Dedifferentiated amniotic fluid mesenchymal stem cell (primary cell): ENCODE results near the gene PXYLP1.
A peak's percentile ranks its signal among the peaks of the same experiment; 100 is the strongest.

Experiments used
- DNase-seq: peaks from one replicate; pipeline ENCODE4 v3.0.0-alpha.2; 2016; ENCODE audit errors: extremely low spot score

The PXYLP1 gene

GRCh38 chr3:141272906-141273662 is 41.5 kb downstream of the PXYLP1 start:
- no peak for DNase-seq

- no peak for DNase-seq
These were observed 42.2 kb downstream of the PXYLP1 start for GRCh38 chr3:141273700-141274410.

GRCh38 chr3:141274411-141275031 is 42.9 kb downstream of the PXYLP1 start:
- DNase-seq: no peak

GRCh38 chr3:141275032-141275422 is 43.4 kb downstream of the PXYLP1 start:
- DNase-seq: no peak

- DNase-seq: no peak
These were observed 43.9 kb downstream of the PXYLP1 start for GRCh38 chr3:141275511-141275910.

GRCh38 chr3:141275973-141276372 is 44.3 kb downstream of the PXYLP1 start:
- DNase-seq: no peak

GRCh38 chr3:141276398-141276797 is 44.8 kb downstream of the PXYLP1 start:
- DNase-seq: no peak

GRCh38 chr3:141277451-141277850 is 45.8 kb downstream of the PXYLP1 start:
- no peak for DNase-seq

- DNase-seq: no peak
These were observed 46.8 kb downstream of the PXYLP1 start for GRCh38 chr3:141278196-141279076.

- no peak for DNase-seq
These were observed 47.7 kb downstream of the PXYLP1 start for GRCh38 chr3:141279077-141279967.

GRCh38 chr3:141280086-141280485 is 48.5 kb downstream of the PXYLP1 start:
- DNase-seq: peak; percentile 88

GRCh38 chr3:141280690-141281089 is 49.1 kb downstream of the PXYLP1 start:
- no peak for DNase-seq

GRCh38 chr3:141285570-141285969 is 53.9 kb downstream of the PXYLP1 start:
- DNase-seq: no peak

- no peak for DNase-seq
These were observed 55.2 kb downstream of the PXYLP1 start for GRCh38 chr3:141286856-141287255.

GRCh38 chr3:141287326-141287725 is 55.7 kb downstream of the PXYLP1 start:
- no peak for DNase-seq

- no peak for DNase-seq
These were observed 56.8 kb downstream of the PXYLP1 start for GRCh38 chr3:141288336-141288990.

- no peak for DNase-seq
These were observed 57.7 kb downstream of the PXYLP1 start for GRCh38 chr3:141289228-141289772.

- no peak for DNase-seq
These were observed 60.1 kb downstream of the PXYLP1 start for GRCh38 chr3:141291559-141292355.
